A549 treated with Hydrocortisone at 1 μM for 4 hours (cell line): ENCODE measurements around the gene PAPOLB. TPM values are rescaled to one million over a fixed set of nuclear protein-coding genes. Genes with fewer than 3 reads are reported as not detected.

ENCODE experiments used
- total RNA-seq: library from RNA; stranded (reverse); fragments of 200-300 nt; extraction: Qiagen RNA extraction; gene quantifications from 5 replicates; pipeline ENCODE4 v1.2.3, GENCODE V29; 2022

Gene PAPOLB
- total RNA-seq: not detected in 5 replicates

GRCh38 chr7:4861673-4862072 is at the start of gene PAPOLB:
PAPOLB (minus strand) TSS chr7:4862030; CDS start chr7:4861810, 220 bp downstream.

GRCh38 chr7:4883372-4884144 is 21.7 kb upstream of the PAPOLB start, which contains the start of gene RADIL:
RADIL (minus strand) TSS chr7:4883716; CDS start chr7:4878139, 5,577 bp downstream.

Other genes with a start within 250 kb of the PAPOLB start
- 10.3 to 14.3 TPM (median 12.5 TPM) in 5 replicates for gene FOXK1, start 179.7 kb downstream of the PAPOLB start, total RNA-seq
- gene AP5Z1, start 86.4 kb downstream of the PAPOLB start, total RNA-seq: 22.5 to 43.7 TPM (median 31.2 TPM) in 5 replicates
- gene RADIL, start 21.7 kb upstream of the PAPOLB start, total RNA-seq: 1.1 to 2.7 TPM (median 2.0 TPM) in 5 replicates
- not detected in 5 replicates for gene MMD2, start 97.2 kb upstream of the PAPOLB start, total RNA-seq
- gene RBAK, start 183.8 kb upstream of the PAPOLB start, total RNA-seq: 5.2 to 7.6 TPM (median 5.6 TPM) in 5 replicates